ENCODE data around the gene BATF3. TPM values are rescaled to one million over a fixed set of nuclear protein-coding genes. Genes with fewer than 3 reads are reported as not detected.

BATF3 gene
- total and polyA plus RNA-seq, 9 of the 15 experiments (the other 6 are each of a cell fraction or from before 2014, with no cell fraction given) = 0.40 to 3.8 (median 2.0) TPM

DNA sequence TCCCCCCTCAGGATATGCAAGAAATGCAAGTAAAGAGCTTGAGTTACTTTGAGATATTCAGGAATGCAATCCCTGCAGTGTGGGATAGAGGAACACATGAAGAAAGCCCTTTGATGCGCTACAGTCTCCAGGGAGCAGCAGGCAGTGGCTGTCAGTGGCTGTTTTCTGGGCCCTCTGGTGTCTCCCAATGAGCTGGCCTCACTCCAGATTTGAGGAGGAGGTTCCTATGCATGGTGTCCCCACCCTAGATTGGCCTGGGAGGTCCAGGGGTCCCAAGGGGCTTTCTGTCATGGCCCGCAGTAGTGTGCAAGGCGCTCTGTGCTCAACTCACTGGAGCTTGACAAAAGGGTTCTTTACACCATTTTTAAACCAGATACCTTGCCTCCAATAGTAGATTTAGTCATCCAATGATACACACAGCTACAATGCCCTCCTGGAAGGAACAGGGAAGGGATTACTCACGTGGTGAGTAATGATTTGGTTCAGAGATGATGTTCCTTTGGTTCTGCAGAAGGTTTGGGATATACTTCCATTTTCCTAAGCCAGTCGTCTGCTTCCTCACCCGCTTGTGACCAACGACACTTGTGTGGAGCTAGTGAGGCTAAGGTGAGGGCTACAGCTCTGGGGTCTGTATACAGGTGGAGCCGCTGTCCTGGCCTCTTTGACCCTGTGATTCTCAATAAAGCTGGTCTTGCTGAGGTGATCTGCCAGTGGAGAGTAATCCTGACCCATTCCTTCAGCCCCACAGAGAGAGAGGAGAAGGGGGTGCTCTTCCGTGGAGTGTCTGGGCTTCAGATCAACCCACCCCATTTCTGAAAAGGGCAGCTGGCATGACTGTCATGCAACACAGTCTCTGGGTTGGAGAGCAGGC, 6.6 kb downstream of the BATF3 start:
- H3K27me3 ChIP-seq (ENCODE audit: control insufficient read depth in 2 of 2, insufficient read depth in 2 of 2, low read length in 2 of 2) = peaks cover 71 to 89% of the 10 kb centered on the region in 2 experiments
- H3K79me2 ChIP-seq (ENCODE audit: control insufficient read depth, insufficient read depth, low read length) = no peaks in the 10 kb centered on the region
- FAIRE-seq (no peak), ATAC-seq (no peak), DNase-seq (ENCODE audit: extremely low read depth in 1 of 4, low spot score in 3 of 4) (no peak)
- H4K20me1 ChIP-seq (replicated peaks; ENCODE audit: control insufficient read depth, insufficient read depth, low read length) = no peaks in the 10 kb centered on the region
- H3K9me1 ChIP-seq (ENCODE audit: control insufficient read depth, insufficient read depth, low read length) = no peaks in the 10 kb centered on the region
- H2AFZ ChIP-seq (ENCODE audit: low read depth, low read length) = no peak overlapping the region
- no peaks in the 10 kb centered on the region for H3K36me3 ChIP-seq (ENCODE audit: control insufficient read depth, insufficient read depth, low read length)
- in situ Hi-C loops (cut with MboI) (no loop called here), intact Hi-C loops (cut with micrococcal nuclease) (loop anchor here (10.0 kb wide), 1 partner anchor 222 kb away; no protein-coding TSS in a partner anchor)
- no peak overlapping the region for H3K27ac ChIP-seq (ENCODE audit: extremely low read depth, low read depth, low read length)
- WGBS (ENCODE audit: insufficient coverage, low coverage, missing lambda C conversion rate) = 3% methylated on average over 9 of the region's 9 CpGs
- H3K4me3 ChIP-seq = no peak overlapping the region
- ChIA-PET POLR2A (interaction anchor here (0.6 to 1.5 kb wide), 4 partner anchors 9 to 58 kb away, joined by 3 to 5 read pairs (median 4); no protein-coding TSS in a partner anchor), CTCF (ENCODE audit: low intra/inter-chr PET ratio) (no interaction called here)
- BruUV-seq (replicated peaks) = no TSS peak
- peaks cover 0 to 4% of the 10 kb centered on the region in 2 experiments; a peak in 2 of 5 replicates for H3K4me1 ChIP-seq (replicated peaks in 1 of 2; ENCODE audit: control insufficient read depth in 2 of 2, insufficient read depth in 2 of 2, low read length in 2 of 2)
- no peak for TF ChIP-seq ZNF696 (CRISPR knock-in tag; conservative IDR thresholded peaks at IDR 0.05)
- no peak for TF ChIP-seq MYBL2 (IDR thresholded peaks at IDR 0.05; ENCODE audit: low read depth)
- TF ChIP-seq MYBL2 (CRISPR knock-in tag; IDR thresholded peaks at IDR 0.05; ENCODE audit: borderline replicate concordance) = no peak
- TF ChIP-seq, protein P1, sequence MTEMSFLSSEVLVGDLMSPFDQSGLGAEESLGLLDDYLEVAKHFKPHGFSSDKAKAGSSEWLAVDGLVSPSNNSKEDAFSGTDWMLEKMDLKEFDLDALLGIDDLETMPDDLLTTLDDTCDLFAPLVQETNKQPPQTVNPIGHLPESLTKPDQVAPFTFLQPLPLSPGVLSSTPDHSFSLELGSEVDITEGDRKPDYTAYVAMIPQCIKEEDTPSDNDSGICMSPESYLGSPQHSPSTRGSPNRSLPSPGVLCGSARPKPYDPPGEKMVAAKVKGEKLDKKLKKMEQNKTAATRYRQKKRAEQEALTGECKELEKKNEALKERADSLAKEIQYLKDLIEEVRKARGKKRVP (CRISPR knock-in tag; IDR thresholded peaks at IDR 0.05) = no peak
- TF ChIP-seq CLOCK (CRISPR knock-in tag; IDR thresholded peaks at IDR 0.05; ENCODE audit: borderline replicate concordance) = no peak
- TF ChIP-seq, protein P2, sequence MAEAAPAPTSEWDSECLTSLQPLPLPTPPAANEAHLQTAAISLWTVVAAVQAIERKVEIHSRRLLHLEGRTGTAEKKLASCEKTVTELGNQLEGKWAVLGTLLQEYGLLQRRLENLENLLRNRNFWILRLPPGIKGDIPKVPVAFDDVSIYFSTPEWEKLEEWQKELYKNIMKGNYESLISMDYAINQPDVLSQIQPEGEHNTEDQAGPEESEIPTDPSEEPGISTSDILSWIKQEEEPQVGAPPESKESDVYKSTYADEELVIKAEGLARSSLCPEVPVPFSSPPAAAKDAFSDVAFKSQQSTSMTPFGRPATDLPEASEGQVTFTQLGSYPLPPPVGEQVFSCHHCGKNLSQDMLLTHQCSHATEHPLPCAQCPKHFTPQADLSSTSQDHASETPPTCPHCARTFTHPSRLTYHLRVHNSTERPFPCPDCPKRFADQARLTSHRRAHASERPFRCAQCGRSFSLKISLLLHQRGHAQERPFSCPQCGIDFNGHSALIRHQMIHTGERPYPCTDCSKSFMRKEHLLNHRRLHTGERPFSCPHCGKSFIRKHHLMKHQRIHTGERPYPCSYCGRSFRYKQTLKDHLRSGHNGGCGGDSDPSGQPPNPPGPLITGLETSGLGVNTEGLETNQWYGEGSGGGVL (CRISPR knock-in tag; IDR thresholded peaks at IDR 0.05) = no peak
- no peak for TF ChIP-seq EZH2 (IDR thresholded peaks at IDR 0.05; ENCODE audit: borderline replicate concordance, low read depth, low read length)
- no peak for TF ChIP-seq DEAF1 (CRISPR knock-in tag; IDR thresholded peaks at IDR 0.05)
- TF ChIP-seq FOXK2 (conservative IDR thresholded peaks at IDR 0.05 in 1 of 2, IDR thresholded peaks at IDR 0.05 in 1 of 2; ENCODE audit: low read depth in 2 of 2) = no peak
- H3K9me3 ChIP-seq (replicated peaks; ENCODE audit: control insufficient read depth, insufficient read depth, low read depth, low read length) = no peaks in the 10 kb centered on the region
- H3K9ac ChIP-seq (ENCODE audit: insufficient read depth in 1 of 2, low read depth in 2 of 2, low read length in 2 of 2) = no peak overlapping the region
- no peak overlapping the region for H3K4me2 ChIP-seq (ENCODE audit: insufficient read depth, low read length)
